ENCODE results near the gene MYLK. TPM values are rescaled to one million over a fixed set of nuclear protein-coding genes. Genes with fewer than 3 reads are reported as not detected.

The MYLK gene
- total RNA-seq, 1 donor from 2014 or later = 10.1 TPM

DNA sequence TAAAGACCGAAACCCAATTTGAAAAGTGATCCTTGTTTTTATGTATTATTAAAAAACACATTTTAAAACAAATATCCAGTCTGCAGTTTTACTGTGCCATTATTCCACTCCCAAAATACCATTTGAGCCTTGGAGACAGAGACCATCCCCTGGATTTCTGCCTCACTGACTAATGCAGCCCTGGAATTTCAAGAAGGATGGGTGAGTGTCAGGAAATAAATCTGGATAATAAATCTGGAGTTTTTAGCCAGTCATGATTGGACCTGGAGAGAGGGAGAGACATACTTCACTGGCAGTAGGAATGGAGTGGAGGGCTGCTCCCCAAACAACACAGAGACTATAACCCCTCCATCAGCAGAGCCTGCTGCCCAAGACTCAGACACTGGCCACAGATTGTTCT lies 123.3 kb downstream of the MYLK start:
- no peak for DNase-seq (ENCODE audit: missing footprints)
- no peak for ATAC-seq
- intact Hi-C loops (cut with DNase I) = no loop called here

DNA sequence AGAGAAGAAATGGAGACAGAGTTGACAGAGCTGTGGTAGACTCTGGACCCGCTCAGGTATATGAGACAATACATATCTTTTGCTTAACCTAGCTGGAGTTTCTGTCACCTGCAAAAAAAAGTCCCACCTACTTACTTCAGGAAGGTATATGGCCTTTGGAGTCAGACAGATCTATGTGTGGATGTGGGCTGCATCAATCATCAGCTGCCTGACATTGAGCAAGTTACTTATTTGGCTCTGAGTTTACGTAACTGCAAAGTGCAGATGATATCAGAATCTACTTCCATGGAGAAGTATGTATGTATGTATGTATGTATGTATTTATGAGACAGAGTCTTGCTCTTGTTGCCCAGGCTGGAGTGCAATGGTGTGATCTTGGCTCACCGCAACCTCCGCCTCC lies 124.3 kb downstream of the MYLK start:
- intact Hi-C loops (cut with DNase I) = no loop called here
- ATAC-seq (no peak), DNase-seq (ENCODE audit: missing footprints) (peak; percentile 5)

DNA sequence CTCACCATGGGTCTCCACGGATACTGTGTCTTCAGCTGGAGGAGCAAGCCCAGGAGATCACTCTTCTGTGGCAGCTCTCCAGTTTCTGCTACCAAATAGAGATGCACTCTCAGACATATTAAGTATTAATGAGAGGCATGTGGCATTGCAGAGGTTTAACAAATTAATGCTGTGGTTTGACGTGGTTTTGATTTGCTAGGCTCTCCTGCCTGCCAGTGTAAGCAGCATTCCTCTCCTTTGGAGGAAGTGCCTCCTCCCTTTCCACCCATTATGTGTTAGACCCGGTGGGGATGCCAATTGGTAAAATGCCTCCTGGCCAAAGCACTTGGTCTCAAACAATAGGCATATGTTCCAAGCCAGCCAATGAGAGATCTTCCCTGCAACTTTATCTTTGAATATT lies 124.8 kb downstream of the MYLK start:
- DNase-seq (ENCODE audit: missing footprints) (no peak), ATAC-seq (no peak)
- intact Hi-C loops (cut with DNase I) = no loop called here

GRCh38 chr3:123758081-123758564 lies 126.0 kb downstream of the MYLK start:
- peak; percentile 7 for DNase-seq (ENCODE audit: missing footprints)
- intact Hi-C loops (cut with DNase I) = no loop called here
- peak; percentile 39 for ATAC-seq

- ATAC-seq (peak; percentile 59), DNase-seq (ENCODE audit: missing footprints) (peak; percentile 83)
Observed at GRCh38 chr3:123757281-123757940, 126.7 kb downstream of the MYLK start.

GRCh38 chr3:123755501-123755900 lies 128.6 kb downstream of the MYLK start:
- no peak for ATAC-seq
- no peak for DNase-seq (ENCODE audit: missing footprints)
- intact Hi-C loops (cut with DNase I) = no loop called here

More at GRCh38 chr3:123757281-123757940, 126.7 kb downstream of the MYLK start:
- intact Hi-C loops (cut with DNase I) = no loop called here

- intact Hi-C loops (cut with DNase I) = no loop called here
- ATAC-seq (no peak), DNase-seq (ENCODE audit: missing footprints) (peak; percentile 55)
Observed at GRCh38 chr3:123755085-123755484, 129.0 kb downstream of the MYLK start.

DNA sequence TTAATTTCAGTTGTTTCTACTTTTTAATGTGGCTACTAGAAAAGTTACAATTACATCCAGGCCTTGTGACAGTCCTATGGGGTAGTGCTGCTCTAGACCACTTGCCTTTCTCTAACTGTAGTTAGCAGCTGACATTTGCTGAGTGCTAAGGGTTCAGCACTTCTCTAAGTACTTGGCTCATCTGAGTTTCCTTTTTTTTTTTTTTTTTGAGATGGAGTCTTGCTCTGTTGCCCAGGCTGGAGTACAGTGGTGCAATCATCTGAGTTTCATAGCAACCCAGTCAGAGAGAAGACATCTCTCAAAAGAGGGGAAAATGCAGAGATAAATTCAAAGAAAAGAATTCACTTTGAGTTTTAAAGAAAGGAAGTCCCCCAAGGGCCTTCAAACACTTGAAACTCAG lies 130.8 kb downstream of the MYLK start:
- intact Hi-C loops (cut with DNase I) = no loop called here
- ATAC-seq = no peak
- DNase-seq (ENCODE audit: missing footprints) = no peak

- intact Hi-C loops (cut with DNase I) = no loop called here
- ATAC-seq (no peak), DNase-seq (ENCODE audit: missing footprints) (no peak)
Observed at GRCh38 chr3:123752228-123752627, 131.9 kb downstream of the MYLK start.

- DNase-seq (ENCODE audit: missing footprints) = no peak
- intact Hi-C loops (cut with DNase I) = no loop called here
- ATAC-seq = no peak
Observed at GRCh38 chr3:123751433-123751832, 132.7 kb downstream of the MYLK start.

- no peak for DNase-seq (ENCODE audit: missing footprints)
- ATAC-seq = peak; percentile 71
- intact Hi-C loops (cut with DNase I) = no loop called here
Observed at GRCh38 chr3:123750659-123751420, 133.3 kb downstream of the MYLK start.

DNA sequence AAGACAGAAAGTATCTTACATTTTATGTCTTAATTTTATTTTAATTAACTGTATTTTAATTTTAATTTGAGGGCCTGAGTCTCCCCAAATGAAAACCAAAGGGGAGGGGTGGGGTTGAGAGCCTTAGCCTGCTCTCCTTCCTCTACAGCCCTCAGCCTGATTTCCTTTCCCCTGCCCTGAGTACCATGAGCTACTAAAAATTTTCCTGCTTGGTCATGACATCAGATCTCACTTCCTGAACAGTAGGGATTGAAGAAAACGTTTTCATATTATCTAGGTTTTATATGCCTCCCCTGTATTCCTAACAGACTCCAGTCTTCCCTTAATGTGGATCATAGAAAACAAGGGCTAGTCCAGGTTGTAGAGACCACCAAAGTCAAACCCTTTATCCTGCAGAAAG lies 133.9 kb downstream of the MYLK start:
- ATAC-seq (no peak), DNase-seq (ENCODE audit: missing footprints) (no peak)
- intact Hi-C loops (cut with DNase I) = no loop called here

DNA sequence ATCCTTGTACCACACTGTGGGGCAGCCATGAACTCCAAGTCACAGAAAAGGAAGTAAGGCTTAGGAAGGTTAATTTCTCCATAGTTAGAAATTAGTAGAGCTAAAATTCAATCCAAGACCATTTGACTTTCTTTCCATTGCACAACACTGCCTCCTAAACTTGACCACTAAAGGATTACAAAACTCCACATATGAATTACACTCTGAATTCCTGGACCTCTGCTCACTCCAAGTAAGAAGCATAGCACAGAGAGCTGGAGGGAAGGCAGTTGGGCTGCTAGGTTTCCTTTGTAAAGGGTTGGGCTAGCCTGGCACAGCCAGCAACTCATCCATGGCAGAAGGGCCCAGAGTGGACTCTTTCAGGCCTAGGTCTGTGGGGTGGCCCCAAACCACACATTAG lies 134.4 kb downstream of the MYLK start:
- ATAC-seq (no peak), DNase-seq (ENCODE audit: missing footprints) (no peak)
- intact Hi-C loops (cut with DNase I) = no loop called here

GRCh38 chr3:123745184-123745855 lies 138.8 kb downstream of the MYLK start:
- ATAC-seq (no peak), DNase-seq (ENCODE audit: missing footprints) (no peak)
- intact Hi-C loops (cut with DNase I) = no loop called here

DNA sequence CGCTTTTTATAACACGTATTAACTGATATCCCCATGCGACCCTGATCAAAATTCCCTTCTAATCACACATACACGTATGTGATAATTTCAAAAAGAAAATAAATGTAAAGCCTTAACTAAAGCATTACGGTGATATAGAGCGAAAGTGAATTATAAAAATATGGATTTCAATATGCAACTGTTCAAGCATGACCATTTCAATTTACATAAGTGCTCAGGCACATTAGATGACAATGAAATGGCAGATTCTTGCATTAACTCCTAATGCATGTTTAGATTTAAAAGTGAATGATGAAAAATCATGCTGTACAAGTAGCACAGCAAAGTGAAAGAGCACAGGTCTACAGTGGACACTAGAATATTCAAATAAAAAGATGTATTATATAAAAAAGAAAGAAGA lies 140.1 kb downstream of the MYLK start:
- DNase-seq (ENCODE audit: missing footprints) (no peak), ATAC-seq (no peak)
- intact Hi-C loops (cut with DNase I) = no loop called here

GRCh38 chr3:123743121-123743520 lies 141.0 kb downstream of the MYLK start:
- ATAC-seq = no peak
- intact Hi-C loops (cut with DNase I) = no loop called here

DNA sequence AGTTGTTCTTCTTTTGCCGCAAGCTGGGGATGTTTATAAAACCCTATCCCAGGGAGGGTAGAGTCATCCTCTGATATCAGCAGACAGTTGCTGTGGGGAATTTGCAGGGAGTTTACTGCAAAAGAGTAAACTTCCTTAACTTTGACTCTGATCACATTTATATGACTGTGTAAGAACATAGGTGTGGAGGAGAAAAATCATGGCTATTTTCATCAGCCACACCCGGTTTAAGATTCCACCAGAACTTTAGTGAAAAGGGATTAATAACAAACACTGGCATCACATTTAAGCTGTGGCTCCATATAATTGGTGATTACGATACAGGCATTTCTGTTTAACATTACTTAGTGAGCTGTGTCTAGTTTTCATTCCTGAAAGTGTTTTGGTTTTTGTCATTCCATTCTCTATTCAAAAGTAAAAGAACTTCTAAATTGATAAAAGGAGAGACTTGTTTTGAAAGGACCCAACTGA lies 143.1 kb downstream of the MYLK start:
- ATAC-seq = no peak

More at GRCh38 chr3:123743121-123743520, 141.0 kb downstream of the MYLK start:
- no peak for DNase-seq (ENCODE audit: missing footprints)

DNA sequence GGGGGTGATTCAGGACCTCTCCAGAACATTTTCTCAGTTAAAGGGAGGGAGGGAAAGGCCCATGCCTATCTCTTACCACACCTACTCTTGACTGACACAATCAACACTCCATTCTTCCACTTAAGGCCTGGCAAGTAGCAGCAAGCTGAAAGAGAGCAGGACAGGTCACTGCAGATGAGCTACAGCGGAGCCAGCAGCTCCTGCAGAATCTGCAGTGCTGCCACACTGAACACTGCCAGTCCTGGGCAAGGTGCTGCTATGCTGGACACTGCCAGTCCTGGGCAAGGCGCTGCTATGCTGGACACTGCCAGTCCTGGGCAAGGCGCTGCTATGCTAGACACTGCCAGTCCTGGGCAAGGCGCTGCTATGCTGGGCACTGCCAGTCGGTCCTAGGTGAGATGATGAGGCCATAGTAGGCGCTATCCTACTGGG lies 143.7 kb downstream of the MYLK start:
- intact Hi-C loops (cut with DNase I) = no loop called here
- ATAC-seq (peak; percentile 69), DNase-seq (ENCODE audit: missing footprints) (no peak)

More for the DNA sequence above, 143.1 kb downstream of the MYLK start:
- intact Hi-C loops (cut with DNase I) = no loop called here
- no peak for DNase-seq (ENCODE audit: missing footprints)

DNA sequence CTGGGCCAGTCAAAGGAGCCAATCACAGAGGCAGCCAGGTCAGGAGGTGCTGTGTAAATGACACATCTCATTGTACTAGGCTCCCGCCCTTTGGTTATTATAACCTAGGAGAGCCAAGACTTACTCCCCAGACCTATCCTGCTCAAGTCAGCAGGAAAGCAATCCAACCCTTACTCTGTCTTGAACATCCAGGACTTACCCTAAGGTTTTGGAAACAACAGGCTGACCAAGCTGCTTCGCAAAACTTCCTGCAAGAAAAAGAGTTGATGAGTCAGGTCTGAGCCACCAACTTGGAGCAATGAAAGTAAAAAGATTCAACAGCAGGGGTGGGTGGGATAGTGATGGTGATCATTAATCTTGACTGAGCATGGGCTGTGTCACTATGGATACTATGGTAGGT lies 144.4 kb downstream of the MYLK start:
- intact Hi-C loops (cut with DNase I) = no loop called here
- no peak for DNase-seq (ENCODE audit: missing footprints)
- peak; percentile 17 for ATAC-seq

- DNase-seq (ENCODE audit: missing footprints) = no peak
- intact Hi-C loops (cut with DNase I) = no loop called here
- no peak for ATAC-seq
Observed at GRCh38 chr3:123739106-123739505, 145.0 kb downstream of the MYLK start.
